ENCODE results near the gene RANBP17.

RANBP17 gene

GRCh38 chr5:171299228-171299627, 437.4 kb downstream of the RANBP17 start:
- no peak for DNase-seq (ENCODE audit: low read depth)

DNA sequence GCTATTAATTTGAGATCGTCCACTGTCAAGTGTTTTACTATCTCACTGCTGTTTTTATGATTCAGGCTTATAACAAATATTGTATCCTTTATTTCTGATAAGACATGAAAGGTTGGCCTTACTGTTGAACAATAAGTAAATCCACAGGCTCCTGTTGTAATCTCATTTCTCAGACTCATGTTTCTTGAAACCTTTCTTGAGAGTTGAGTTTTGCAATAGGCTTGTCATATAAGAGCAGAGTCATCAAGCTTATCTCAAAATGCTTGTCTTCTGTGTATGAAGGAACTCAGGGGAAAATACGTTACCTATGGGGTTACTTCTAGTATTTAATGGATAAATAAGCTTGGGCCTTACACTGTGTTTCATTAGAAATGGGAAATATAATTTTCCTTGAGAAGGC, 438.0 kb downstream of the RANBP17 start:
- DNase-seq (ENCODE audit: low read depth) = no peak

DNA sequence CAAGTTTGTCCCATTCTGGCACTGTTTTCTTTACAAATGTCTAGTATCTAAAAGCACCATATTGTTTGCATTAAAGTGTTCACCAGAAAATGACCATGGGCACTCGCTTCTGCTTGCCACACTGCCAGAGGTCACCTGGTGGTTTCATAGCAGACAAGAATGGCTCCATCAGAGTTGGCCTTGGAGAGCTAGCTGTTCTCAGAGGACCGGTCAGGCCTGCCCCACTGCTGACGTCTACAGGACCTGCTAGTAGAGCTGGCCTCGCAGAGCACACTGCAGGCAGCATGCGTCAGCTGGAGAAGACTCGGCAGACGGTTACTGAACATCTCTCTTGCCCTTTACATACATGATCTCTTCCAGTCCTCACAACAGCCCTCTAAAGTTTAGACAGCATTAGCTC, 438.5 kb downstream of the RANBP17 start:
- no peak for DNase-seq (ENCODE audit: low read depth)

DNA sequence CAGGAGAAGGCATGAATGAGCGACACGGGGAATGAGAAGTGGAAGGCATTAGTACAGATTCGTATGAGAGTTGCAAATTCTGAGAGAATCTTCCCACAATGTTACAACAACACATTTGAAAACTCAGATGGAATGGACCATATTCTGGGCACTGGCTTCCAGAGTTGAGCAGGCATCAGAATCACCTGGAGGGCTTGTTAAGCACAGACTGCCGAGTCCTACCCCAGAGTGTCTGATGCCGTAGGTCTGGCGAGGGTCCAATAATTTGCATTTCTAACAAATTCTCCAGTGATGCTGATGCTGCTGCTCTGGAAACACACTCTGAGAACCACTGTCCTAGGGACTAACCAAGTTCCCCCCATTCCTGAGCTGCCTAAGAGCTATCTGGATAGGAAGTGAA, 444.3 kb downstream of the RANBP17 start:
- no peak for DNase-seq (ENCODE audit: low read depth)

DNA sequence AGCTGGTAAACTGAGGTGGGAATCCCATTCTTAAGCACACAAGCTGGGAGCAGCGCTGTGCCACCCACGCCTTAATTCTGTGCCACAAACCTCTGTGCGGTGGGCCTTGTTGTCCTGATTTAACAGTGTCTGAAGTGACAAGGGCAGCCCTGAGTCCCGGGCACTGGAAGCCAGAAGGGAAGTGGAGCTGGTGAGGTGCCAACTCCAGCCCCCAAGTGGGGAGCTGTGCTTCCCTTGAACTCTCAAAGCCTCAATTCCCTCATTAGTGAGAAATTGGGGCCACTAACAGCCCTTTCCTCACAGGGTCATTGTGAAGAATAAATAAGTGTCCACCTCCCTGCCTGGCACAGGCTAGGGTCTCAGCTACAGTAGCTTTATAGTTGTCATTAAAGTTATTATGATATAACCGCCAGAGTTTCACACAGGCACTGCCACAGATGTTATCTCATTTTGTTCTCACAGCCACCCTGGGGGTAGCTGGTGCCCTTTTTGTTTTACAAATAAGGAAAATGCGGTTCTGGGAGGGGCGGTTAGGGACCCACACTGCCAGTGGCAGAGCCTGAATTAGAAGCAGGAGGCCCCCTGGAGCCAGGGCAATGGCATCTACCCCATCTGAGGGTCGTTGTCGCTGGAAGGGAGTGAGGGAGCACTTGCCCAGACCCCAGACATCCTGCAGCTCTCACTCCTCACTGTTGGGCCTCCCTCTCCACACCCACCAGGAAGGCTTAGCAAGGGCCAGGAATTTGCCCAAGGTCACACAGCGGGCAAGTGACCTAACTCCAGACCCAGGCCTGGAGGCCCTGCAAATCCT, 445.2 kb downstream of the RANBP17 start:
- no peak for DNase-seq (ENCODE audit: low read depth)

- DNase-seq (ENCODE audit: low read depth) = no peak
Observed at GRCh38 chr5:171307789-171308452, 446.1 kb downstream of the RANBP17 start.

DNA sequence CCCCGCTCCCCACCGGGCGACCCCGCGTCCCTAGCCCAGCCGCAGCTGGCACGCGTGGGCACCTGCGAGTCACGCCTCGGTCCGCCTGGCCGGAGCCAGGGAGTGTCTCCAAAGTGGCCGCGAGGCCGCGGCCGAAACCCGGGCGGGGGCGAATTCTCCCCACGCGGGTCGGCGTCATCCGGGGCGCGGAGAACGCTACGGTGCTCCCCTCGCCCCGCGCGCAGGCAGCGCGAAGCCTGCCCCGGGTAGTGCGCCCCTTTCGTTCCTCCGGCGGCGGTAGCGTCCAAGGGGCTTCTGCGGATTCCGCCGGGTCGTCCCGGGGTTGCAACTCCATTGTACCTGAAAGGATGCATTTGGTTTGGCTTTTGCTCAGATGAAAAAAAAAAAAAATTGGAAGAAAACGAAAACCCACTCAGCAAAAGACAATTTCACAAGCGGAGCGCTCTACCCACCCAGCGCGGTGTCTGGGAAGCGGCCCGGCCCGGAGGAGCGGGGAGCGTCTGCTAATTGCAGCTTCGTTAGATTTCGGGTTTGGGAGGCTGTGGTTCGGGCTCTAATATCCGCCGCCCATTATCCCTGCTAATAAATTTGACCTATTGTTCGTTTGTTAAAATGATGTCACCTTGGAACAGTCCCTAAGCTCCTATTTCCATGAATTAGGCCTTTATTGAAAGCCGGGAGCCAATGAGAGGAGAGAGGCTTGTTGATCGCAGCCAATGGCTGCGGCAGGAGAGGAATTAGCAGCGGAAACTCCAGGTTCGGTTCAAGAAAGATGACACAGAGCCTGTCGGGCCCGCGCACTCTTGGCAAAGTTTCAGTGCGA, 446.8 kb downstream of the RANBP17 start, which contains the start of gene TLX3:
Gene TLX3 (plus strand): TSS at position 796 of the 823 bp plus-strand sequence. CDS start 118 bp downstream, outside the sequence.
- DNase-seq (ENCODE audit: low read depth) = no peak

DNA sequence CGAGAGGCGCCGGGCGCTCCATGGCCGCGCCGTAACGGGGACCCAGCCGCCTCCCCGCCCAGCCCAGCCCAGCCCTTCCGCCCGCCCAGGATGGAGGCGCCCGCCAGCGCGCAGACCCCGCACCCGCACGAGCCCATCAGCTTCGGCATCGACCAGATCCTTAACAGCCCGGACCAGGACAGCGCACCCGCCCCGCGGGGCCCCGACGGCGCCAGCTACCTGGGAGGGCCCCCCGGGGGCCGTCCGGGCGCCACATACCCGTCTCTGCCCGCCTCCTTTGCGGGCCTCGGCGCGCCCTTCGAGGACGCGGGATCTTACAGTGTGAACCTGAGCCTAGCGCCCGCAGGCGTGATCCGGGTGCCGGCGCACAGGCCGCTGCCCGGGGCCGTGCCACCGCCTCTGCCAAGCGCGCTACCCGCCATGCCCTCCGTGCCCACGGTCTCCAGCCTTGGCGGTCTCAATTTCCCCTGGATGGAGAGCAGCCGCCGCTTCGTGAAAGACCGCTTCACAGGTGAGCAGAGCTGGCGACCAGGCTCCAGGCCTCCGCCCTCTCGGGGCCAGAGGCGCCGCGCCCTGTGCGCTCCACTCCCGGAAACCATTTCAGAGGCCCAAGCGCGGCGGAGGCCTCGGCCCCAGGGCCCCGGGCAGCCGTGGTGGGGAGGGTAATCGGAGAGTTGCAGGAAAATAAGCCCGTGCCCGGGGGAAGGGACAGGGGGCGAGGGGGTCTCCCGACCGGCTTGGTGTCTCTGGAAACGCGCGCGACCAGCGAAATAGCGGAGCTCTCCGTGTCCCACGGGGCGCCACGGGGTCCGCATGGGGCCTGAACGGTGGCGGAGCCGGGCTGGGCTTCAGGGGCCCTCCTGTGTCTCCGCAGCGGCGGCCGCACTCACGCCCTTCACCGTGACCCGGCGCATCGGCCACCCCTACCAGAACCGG, 447.7 kb downstream of the RANBP17 start:
- DNase-seq (ENCODE audit: low read depth) = no peak

DNA sequence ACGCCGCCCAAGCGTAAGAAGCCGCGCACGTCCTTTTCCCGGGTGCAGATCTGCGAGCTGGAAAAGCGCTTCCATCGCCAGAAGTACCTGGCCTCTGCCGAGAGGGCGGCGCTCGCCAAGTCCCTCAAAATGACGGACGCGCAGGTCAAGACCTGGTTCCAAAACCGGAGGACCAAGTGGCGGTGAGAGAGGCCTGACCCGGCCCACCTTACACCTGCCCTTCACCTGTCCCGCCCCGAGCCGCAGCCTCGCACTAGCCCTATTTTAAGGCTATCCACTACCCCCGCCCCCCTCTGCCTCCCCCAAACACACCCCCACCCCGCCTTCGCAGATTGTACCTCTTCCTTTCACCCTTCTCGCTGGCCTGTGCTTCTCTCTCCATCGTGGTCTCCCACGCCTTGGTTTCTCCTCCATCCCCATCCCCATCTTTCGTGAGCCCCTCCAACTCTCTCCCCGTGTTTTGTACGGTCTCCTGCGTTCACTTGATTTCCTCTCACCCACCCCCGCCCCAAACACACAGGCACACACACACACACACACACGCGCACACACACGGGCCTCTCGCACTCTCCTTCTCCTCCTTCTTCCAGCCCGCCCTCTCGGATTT, 448.5 kb downstream of the RANBP17 start:
- DNase-seq (ENCODE audit: low read depth) = no peak

DNA sequence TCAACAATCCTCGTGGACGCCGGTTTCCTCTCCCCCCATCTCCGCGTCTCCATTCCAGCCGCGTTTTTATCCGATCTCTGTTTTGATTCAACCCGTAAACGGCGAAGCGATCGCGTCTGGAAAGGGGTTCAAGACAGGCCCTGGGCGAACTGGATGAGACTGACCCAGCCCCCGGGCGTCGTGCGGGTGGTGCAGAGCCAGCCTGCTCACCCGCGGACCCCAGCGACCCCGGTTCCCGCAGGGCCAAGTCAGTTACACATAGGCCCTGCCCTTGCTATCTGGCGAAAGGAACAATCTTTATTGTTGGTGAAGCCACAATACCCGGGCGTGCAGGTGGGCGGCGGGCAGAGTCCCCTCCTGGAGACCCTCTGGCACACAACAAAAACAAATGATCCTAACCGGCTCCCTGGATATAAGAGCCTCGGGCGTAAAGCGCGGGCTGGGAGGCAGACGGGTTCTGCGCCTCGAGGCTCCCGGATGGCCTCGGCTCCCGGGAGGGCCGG, 449.1 kb downstream of the RANBP17 start:
- DNase-seq (ENCODE audit: low read depth) = no peak

DNA sequence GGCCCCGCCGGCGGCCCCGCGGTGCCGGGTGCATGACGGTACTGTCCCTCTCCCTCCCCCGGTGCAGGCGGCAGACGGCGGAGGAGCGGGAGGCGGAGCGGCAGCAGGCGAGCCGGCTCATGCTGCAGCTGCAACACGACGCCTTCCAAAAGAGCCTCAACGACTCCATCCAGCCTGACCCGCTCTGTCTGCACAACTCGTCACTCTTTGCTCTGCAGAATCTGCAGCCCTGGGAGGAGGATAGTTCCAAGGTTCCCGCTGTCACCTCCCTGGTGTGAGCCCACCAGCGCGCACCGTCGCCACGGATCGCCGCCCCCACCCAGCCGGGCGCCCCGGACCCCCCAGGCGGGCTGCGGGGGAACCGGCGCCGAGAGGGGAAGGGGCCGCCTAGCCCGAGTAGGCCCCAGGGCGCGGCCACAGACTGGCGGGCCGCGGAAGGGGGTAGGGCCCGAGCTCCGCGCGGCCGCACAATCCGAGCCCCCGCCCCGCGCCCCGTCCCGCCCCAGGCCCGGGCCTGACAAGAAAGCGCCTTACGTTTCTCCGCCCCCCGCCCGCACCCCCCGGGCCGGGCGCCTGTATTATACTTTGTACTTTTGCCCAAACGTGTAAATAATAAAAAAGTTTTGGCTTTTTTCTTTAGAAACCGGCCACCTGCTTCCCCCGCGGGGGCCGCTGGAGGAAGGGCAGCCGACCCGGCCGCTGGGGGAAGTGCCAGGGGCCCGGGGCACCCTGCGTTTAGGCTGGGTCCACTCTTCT, 449.7 kb downstream of the RANBP17 start:
- no peak for DNase-seq (ENCODE audit: low read depth)

DNA sequence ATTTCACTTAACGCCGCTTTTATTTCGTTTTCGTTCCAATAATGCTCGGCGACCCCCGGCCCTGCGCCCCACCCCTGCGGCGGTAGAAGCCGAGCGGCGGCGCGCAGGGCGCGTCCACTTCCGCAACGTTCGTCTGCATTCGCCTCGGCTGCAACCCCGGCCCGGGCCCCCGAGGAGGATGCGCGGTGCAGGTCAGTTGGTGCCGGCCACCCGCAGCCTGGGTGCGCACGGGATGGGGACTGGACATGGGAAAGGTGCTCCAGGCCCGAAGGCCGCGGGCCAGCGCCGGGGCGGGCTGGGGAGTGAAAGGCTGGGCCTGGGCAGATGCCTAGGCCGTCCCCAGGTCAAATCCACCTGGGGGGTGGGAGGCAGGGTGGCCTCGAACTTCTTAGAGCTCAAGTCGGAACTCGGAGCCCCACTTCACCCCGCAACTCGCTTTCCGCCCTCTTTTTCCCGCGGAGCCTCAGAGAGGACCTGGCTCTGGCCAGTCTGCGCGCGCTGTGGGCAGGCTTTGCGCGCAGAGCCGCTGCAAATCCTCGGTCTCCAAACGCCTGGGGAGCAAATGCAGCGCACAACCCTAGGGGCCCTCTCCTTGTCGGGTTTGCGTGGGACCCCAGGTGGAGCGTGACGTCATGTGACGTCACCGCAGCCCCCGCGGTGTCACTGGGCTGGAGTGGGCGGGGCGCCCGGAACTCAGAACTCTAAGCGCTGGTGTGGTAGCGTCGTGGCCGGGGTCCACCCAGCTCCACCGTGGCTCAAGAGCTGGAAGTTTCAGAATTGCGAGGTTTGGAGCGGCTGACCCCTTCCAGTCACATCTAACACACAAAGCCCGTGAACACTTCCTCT, 450.5 kb downstream of the RANBP17 start:
- no peak for DNase-seq (ENCODE audit: low read depth)

DNA sequence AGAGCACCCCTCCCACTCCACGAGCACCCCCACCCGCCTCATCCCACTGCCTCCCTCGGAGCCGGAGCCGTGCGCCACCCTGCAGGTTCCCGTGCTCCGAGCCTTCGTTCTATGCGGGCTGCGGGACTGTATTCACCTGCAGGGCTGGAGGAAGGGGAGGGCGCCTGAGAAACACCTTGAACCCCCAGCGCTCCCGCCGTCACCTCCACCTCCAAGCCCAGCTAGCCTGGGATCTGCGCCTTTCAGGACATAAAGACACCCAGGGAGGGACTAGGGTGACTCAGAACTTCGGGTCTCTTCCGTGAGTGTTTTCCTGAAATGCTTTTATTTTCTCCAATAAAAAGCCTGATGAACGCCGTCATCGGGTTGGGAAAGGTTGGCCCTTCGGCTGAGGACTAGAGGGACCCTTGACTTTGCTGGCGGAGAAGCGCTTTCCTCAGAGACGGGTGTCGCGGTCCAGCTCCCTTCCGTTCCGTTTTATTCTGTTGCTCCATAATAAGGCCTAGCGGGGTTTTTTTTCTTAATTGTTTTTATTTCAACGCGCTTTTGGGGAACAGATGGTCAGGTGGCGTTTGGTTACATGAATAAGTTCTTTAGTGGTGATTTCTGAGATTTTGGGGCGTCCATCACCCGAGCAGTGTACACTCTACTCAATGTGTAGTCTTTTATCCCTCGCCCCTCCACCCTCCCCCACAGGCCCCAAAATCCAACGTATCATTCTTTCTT, 451.8 kb downstream of the RANBP17 start:
- no peak for DNase-seq (ENCODE audit: low read depth)

- no peak for DNase-seq (ENCODE audit: low read depth)
Observed at GRCh38 chr5:171314728-171315385, 453.0 kb downstream of the RANBP17 start.

DNA sequence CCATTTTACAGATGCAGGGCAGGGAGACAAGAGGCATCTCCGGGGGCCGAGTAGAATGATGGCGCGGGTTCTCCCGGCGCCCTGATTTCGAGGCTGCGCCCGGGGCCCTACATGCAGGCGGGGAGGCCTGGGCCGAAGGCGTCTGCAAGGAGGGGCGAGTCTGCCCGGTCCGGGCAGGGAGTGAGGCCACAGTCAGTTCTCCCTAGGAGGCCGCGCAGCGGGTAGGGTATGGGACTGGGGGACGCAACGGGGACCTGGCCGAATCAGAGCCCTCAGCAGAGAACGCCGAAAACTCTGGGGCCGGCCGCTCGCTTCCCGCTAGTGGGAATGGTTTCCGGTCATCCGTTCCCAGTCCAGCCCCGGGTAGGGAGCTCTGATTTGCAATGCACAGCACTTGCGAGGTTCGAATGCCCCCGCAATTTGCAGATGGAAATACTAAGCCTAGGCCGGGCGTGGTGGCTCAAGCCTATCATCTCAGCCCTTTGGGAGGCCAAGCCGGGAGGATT, 453.6 kb downstream of the RANBP17 start:
- DNase-seq (ENCODE audit: low read depth) = no peak

DNA sequence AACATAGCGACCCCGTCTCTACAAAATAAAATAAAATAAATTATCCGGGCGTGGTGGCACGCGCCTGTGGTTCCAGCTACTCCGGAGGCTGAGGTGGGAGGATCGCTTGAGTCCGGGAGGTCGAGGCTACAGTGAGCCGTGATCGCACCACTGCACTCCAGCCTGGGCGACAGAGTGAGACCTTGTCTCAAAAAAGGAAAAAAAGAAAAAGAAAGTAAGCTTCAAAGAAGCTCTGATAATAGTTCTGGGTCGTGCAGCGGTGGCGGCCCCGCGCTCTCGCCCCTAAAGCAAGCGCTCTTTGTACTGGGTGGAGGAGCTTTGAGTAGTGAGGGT, 454.1 kb downstream of the RANBP17 start:
- no peak for DNase-seq (ENCODE audit: low read depth)

DNA sequence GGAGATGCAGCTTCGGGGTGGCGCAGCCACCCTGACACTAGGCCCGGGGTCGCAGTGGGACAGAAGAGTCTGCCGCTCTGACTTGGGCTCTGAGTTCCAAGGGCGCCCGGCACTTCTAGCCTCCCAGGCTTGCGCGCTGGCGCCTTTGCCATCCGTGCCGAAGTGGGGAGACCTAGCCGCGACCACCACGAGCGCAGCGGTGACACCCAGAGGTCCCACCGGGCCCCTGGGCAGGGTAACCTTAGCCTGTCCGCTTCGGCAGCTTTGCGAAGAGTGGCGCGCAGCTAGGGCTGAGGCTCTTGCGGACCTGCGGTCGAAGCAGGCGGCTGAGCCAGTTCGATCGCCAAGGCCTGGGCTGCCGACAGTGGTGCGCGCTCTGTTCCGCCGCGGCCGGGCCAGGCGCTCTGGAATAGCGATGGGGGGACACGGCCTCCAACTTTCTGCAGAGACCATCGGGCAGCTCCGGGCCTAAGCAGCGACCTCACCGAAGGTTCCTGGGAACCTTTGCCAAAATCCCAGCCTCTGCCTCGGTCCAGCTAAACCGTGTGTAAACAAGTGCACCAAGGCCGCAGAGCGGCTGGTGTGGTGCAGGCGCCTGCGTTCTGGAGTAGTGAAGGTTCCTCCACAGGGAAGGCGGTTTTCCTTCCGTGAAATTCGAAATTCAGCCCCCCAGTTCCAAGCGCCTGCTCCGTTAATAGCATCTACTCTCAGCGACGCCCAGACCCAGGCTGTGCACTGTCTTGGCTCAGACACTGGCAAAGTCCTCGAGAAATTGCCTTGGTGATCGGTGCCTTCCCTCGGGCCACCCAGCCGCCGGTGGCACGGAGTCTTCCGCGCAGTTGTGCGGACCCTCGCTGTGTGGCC, 454.7 kb downstream of the RANBP17 start:
- no peak for DNase-seq (ENCODE audit: low read depth)
